ENCODE results near the gene CTDP1.
A peak's percentile ranks its signal among the peaks of the same experiment; 100 is the strongest.
"Not testable (repeated sequence)": the region's sequence is repeated elsewhere in the genome, so short reads cannot be mapped to it uniquely, and the experiment has no call there.

Gene CTDP1

DNA sequence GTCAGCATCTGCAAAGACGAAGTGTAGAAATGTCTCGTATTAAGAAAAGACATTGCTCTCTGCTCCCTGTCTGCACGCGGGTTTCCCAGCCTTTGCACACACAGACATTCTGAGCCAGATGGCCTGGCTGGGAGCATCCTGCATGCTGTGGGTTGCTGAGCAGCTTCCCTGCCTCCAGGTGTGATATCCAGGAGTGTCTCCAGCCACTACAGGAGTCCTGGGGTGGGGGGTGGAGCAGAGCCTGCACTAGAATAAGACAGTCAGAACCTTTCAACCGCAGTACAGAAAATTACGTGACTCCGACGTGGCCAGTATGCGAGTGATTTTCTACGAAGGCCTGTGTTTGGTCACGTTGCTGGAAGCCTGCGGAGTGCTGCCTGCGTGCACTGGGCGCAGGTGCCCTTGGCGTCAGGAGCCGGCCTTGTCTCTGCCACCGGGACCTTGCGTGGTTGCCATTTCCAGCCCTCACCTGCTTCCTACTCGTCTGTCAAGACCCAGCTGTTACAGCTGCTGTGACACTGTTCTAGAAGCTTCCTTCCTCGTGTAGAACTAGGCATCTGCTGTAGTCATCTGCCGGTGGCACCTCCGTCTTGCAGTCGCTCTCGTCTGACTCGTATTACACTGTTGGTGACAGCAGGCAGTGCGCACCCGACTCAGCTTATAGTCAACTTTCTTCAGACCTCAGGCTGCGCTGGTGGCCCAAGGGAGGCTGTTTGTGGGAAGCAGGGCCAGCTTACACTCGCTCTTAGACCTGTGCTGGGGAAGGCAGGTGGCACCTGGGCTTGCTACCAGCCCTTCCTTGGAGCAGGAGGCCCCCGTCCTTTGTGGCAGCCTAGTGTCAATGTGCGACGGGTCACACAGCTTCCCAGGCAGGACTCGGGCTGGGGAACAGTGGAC is 11.2 kb downstream of the CTDP1 start:
- Histone ChIP-seq H3K27me3 (no peaks in the 10 kb centered on the region), H3K4me3 (no peak overlapping the region), H3K4me1 (no peaks in the 10 kb centered on the region), H3K9me3 (no peaks in the 10 kb centered on the region), H3K36me3 (peaks cover 8 to 9% (median 8%) of the 10 kb centered on the region in 3 donors), H3K27ac (no peak overlapping the region)
- intact Hi-C loops (cut with DNase I; ENCODE audit: low total_unique reads) = no loop called here
- peak in 1 of 2 donors; percentile 47 for DNase-seq
- TF ChIP-seq CTCF (IDR thresholded peaks at IDR 0.05) = no peak

DNA sequence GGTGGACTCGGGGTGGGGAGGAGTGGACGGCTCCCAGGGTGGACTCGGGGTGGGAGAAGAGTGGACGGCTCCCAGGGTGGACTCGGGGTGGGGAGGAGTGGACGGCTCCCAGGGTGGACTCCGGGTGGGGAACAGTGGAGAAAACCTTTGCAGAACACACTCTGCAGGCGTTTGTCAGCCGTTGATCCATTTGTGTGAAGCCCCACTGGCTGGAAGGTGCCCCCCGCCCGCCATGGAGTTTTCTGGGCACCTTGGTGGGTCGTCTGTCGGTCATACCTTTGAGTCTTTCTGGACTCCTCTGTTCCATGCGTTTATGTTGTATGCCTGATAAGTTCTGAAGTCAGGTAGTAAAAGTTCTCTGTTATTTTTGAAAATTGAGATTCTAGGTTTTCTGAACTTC is 12.5 kb downstream of the CTDP1 start:
- Histone ChIP-seq H3K36me3 (peaks cover 20 to 21% (median 21%) of the 10 kb centered on the region in 3 donors), H3K4me3 (no peak overlapping the region), H3K4me1 (no peaks in the 10 kb centered on the region), H3K27me3 (no peaks in the 10 kb centered on the region), H3K9me3 (no peaks in the 10 kb centered on the region), H3K27ac (no peak overlapping the region)
- DNase-seq = peak in 1 of 2 donors; percentile 35
- no peak for TF ChIP-seq CTCF (IDR thresholded peaks at IDR 0.05)
- intact Hi-C loops (cut with DNase I; ENCODE audit: low total_unique reads) = no loop called here

DNA sequence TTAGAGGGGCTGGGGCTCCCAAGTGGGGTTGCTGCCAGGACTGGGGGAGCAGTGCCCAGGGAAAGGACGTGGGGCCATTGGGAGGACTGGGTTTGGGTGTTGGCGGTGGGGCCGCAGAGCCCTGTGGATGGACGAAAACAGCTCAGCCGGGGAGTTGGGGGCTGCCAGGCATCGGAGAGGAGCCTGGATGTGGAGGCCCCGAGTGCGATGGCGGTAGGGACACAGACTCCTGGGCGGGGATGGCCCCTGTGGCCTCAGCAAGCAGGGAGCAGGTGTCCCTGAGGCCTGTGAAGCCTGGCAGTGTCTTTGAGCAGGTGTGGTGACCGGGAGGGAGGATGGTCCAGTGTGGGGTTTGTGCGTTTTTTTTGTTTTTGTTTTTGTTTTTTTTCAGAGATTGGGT is 13.3 kb downstream of the CTDP1 start:
- Histone ChIP-seq H3K27ac (no peak overlapping the region), H3K4me1 (no peaks in the 10 kb centered on the region), H3K36me3 (peaks cover 28 to 29% (median 29%) of the 10 kb centered on the region in 3 donors), H3K4me3 (no peak overlapping the region), H3K27me3 (no peaks in the 10 kb centered on the region), H3K9me3 (no peaks in the 10 kb centered on the region)
- peak in 1 of 2 donors; percentile 49 for DNase-seq
- no peak for TF ChIP-seq CTCF (IDR thresholded peaks at IDR 0.05)
- intact Hi-C loops (cut with DNase I; ENCODE audit: low total_unique reads) = no loop called here

- peak in 1 of 2 donors; percentile 59 for DNase-seq
Observed at GRCh38 chr18:79693561-79694205, 14.1 kb downstream of the CTDP1 start.

DNA sequence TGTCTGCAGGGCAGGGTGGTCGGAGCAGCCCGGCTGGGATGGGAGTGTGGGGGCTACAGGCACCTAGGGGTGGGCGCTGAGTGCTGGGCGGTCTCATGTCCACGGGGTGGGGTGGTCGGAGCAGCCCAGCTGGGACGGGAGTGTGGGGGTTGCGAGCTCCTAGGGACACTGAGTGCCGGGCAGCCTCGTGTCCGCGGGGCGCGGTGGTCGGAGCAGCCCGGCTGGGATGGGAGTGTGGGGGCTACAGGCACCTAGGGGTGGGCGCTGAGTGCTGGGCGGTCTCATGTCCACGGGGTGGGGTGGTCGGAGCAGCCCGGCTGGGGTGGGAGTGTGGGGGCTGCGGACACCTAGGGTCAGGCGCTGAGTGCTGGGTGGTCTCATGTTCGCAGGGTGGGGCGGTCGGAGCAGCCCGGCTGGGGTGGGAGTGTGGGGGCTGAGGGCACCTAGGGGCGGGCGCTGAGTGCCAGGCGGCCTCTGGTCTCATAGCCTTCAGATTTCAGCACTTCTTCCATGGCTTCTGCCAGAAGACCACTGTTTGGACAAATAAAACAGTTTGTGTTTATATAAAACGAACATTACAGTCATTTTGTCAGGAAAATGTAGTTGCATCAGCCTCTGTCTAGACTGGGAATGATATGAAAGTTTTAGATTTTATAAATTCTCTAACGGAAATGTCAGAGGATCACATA is 14.7 kb downstream of the CTDP1 start:
- H3K9me3 ChIP-seq; H3K27me3 ChIP-seq; intact Hi-C loops (cut with DNase I; ENCODE audit: low total_unique reads); H3K27ac ChIP-seq; H3K4me1 ChIP-seq; DNase-seq; H3K4me3 ChIP-seq: not testable (repeated sequence)
- peaks cover 43 to 44% (median 43%) of the 10 kb centered on the region in 3 donors for H3K36me3 ChIP-seq

More at GRCh38 chr18:79693561-79694205, 14.1 kb downstream of the CTDP1 start:
- H3K36me3 ChIP-seq = peaks cover 36 to 37% (median 37%) of the 10 kb centered on the region in 3 donors
- no peak overlapping the region for H3K4me3 ChIP-seq
- no peak overlapping the region for H3K27ac ChIP-seq
- H3K4me1 ChIP-seq = no peaks in the 10 kb centered on the region
- no peaks in the 10 kb centered on the region for H3K27me3 ChIP-seq
- intact Hi-C loops (cut with DNase I; ENCODE audit: low total_unique reads) = no loop called here
- H3K9me3 ChIP-seq = no peaks in the 10 kb centered on the region
- no peak for TF ChIP-seq CTCF (IDR thresholded peaks at IDR 0.05)

All from tibial artery (tissue), 4 donors.